Neural crest cell (in vitro differentiated cells): ENCODE results near the gene ERFL. TPM values are rescaled to one million over a fixed set of nuclear protein-coding genes. Genes with fewer than 3 reads are reported as not detected.

Experiments used
- DNase-seq: peaks from one replicate; pipeline ENCODE4 v3.0.0; 2021; ENCODE audit warnings: low read depth, mixed read lengths, low spot score
- H3K27ac Mint-ChIP-seq: one replicate; pipeline ENCODE4 v1.8.0; 2021; ENCODE audit warnings: mild to moderate bottlenecking, mixed read lengths; ENCODE audit not compliant: unreplicated experiment
- H3K27me3 Mint-ChIP-seq: 2 replicates; pipeline ENCODE4 v1.8.0; 2021; ENCODE audit warnings: low read depth, mild to moderate bottlenecking, mixed read lengths
- H3K36me3 Mint-ChIP-seq: 2 replicates; pipeline ENCODE4 v1.8.0; 2021; ENCODE audit warnings: low read depth, mild to moderate bottlenecking, mixed read lengths
- H3K4me1 Mint-ChIP-seq: 2 replicates; pipeline ENCODE4 v1.8.0; 2021; ENCODE audit warnings: mixed read lengths
- H3K4me3 Mint-ChIP-seq: one replicate; pipeline ENCODE4 v1.8.0; 2021; ENCODE audit warnings: mild to moderate bottlenecking, mixed read lengths
- H3K9me3 Mint-ChIP-seq: 2 replicates; pipeline ENCODE4 v1.8.0; 2021; ENCODE audit warnings: mixed read lengths
- total RNA-seq: library from RNA; stranded (reverse); gene quantifications from 2 replicates; pipeline ENCODE4 v1.2.1, GENCODE V29; 2021
- TF ChIP-seq, protein P1 (sequence below): fragments of 200-600 bp; sonication (generic); conservative IDR thresholded peaks from 2 replicates; pipeline ENCODE4 v1.5.0; 2021; ENCODE audit warnings: antibody characterized with exemption, mild to moderate bottlenecking

Gene ERFL
- total RNA-seq, 1 donor from 2014 or later: 0.12 TPM

DNA sequence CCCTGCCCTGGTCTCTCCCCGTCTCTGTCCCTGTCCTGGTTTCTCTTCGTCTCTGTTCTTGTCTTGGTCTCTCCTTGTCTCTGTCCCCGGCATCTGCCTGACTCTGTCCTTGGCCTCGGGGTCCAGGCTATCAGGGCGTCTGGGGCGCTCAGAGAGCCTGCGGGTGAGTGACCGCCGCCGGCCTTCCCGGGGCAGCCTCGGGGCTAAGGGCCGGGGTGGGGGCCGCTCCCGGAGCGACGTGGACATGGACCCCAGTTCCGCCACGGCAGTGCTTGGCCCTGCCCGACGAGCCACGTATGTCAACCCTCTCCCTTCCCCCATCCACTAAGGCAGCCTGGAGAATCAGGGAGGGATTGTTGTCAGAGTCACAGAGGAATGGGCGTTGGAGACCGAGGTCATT is 30.4 kb downstream of the ERFL start:
- DNase-seq: no peak

GRCh38 chr19:41897181-41897580 is 31.1 kb downstream of the ERFL start:
- H3K9me3 Mint-ChIP-seq: no peaks in the 10 kb centered on the region
- TF ChIP-seq, protein P1, sequence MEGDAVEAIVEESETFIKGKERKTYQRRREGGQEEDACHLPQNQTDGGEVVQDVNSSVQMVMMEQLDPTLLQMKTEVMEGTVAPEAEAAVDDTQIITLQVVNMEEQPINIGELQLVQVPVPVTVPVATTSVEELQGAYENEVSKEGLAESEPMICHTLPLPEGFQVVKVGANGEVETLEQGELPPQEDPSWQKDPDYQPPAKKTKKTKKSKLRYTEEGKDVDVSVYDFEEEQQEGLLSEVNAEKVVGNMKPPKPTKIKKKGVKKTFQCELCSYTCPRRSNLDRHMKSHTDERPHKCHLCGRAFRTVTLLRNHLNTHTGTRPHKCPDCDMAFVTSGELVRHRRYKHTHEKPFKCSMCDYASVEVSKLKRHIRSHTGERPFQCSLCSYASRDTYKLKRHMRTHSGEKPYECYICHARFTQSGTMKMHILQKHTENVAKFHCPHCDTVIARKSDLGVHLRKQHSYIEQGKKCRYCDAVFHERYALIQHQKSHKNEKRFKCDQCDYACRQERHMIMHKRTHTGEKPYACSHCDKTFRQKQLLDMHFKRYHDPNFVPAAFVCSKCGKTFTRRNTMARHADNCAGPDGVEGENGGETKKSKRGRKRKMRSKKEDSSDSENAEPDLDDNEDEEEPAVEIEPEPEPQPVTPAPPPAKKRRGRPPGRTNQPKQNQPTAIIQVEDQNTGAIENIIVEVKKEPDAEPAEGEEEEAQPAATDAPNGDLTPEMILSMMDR: no peak
- H3K4me3 Mint-ChIP-seq: no peak overlapping the region
- no peak overlapping the region for H3K27ac Mint-ChIP-seq
- H3K4me1 Mint-ChIP-seq: peaks cover 3% of the 10 kb centered on the region
- DNase-seq: no peak
- peaks cover 6% of the 10 kb centered on the region for H3K36me3 Mint-ChIP-seq
- H3K27me3 Mint-ChIP-seq: no peaks in the 10 kb centered on the region

More for the DNA sequence above, 30.4 kb downstream of the ERFL start:
- TF ChIP-seq, protein P1: no peak
- Mint-ChIP-seq H3K36me3 (peaks cover 6% of the 10 kb centered on the region), H3K4me3 (no peak overlapping the region), H3K27me3 (no peaks in the 10 kb centered on the region), H3K9me3 (no peaks in the 10 kb centered on the region), H3K27ac (no peak overlapping the region), H3K4me1 (peaks cover 3% of the 10 kb centered on the region)

DNA sequence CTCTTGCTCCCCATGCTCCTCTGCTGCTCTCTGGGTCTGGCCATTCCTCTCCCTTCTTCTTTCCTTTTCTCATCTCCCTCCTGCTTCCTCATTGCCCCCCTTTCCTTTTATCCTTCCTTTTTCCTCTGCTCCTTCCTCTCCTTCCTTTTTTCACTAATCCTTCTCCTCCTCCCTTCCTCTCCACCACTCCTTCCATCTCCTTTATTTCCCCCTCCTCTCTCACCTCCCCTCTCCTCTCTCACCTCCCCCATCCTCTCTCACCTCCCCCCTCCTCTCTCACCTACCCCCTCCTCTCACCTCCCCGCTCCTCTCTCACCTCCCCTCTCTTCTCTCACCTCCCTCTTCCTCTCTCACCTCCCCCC is 31.7 kb downstream of the ERFL start:
- DNase-seq: no peak
- H3K27ac Mint-ChIP-seq: no peak overlapping the region
- H3K4me3 Mint-ChIP-seq: no peak overlapping the region
- peaks cover 6% of the 10 kb centered on the region for H3K36me3 Mint-ChIP-seq
- TF ChIP-seq, protein P1: no peak
- no peaks in the 10 kb centered on the region for H3K9me3 Mint-ChIP-seq
- H3K4me1 Mint-ChIP-seq: peaks cover 3% of the 10 kb centered on the region
- no peaks in the 10 kb centered on the region for H3K27me3 Mint-ChIP-seq

- TF ChIP-seq, protein P1: peak; percentile 41
- Mint-ChIP-seq H3K36me3 (peaks cover 6% of the 10 kb centered on the region), H3K4me3 (peak overlapping the region; percentile 34), H3K4me1 (peaks cover 3% of the 10 kb centered on the region), H3K27ac (peak overlapping the region; percentile 73), H3K9me3 (no peaks in the 10 kb centered on the region), H3K27me3 (no peaks in the 10 kb centered on the region)
- no peak for DNase-seq
Measured at GRCh38 chr19:41895745-41896580, 32.3 kb downstream of the ERFL start.

- H3K4me1 Mint-ChIP-seq: peaks cover 3% of the 10 kb centered on the region
- no peaks in the 10 kb centered on the region for H3K27me3 Mint-ChIP-seq
- H3K27ac Mint-ChIP-seq: no peak overlapping the region
- TF ChIP-seq, protein P1: no peak
- H3K4me3 Mint-ChIP-seq: no peak overlapping the region
- H3K9me3 Mint-ChIP-seq: no peaks in the 10 kb centered on the region
- peaks cover 6% of the 10 kb centered on the region for H3K36me3 Mint-ChIP-seq
- DNase-seq: no peak
Measured at GRCh38 chr19:41894350-41894749, 33.9 kb downstream of the ERFL start.
